Measurements from ENCODE around the gene DAAM2. TPM values are rescaled to one million over a fixed set of nuclear protein-coding genes. Genes with fewer than 3 reads are reported as not detected.

Gene DAAM2
- total and polyA plus RNA-seq, 2 of the 8 experiments (the other 6 are each of a cell fraction or from before 2014, with no cell fraction given): 1.5 to 2.9 TPM

- H3K4me3 ChIP-seq (ENCODE audit: extremely low read depth in 1 of 4, insufficient read depth in 2 of 4, low read depth in 3 of 4, low read length in 4 of 4): no peak overlapping the region
- no peak for TF ChIP-seq CHD2 (IDR thresholded peaks at IDR 0.05; ENCODE audit: low read length)
- H3K9me3 ChIP-seq (ENCODE audit: insufficient read depth in 2 of 2, low read depth in 1 of 2, low read length in 1 of 2): no peaks in the 10 kb centered on the region
- H3K36me3 ChIP-seq (ENCODE audit: control insufficient read depth in 2 of 4, insufficient read depth in 4 of 4, low read length in 3 of 4): no peaks in the 10 kb centered on the region
- H2AFZ ChIP-seq (ENCODE audit: low read length): no peak overlapping the region
- no peak overlapping the region for H4K91ac ChIP-seq (replicated peaks; ENCODE audit: insufficient read length, low read length)
- H3K4ac ChIP-seq (replicated peaks; ENCODE audit: insufficient read length, low read depth, low read length): no peak overlapping the region
- no peak overlapping the region for H3K9ac ChIP-seq (replicated peaks in 1 of 4; ENCODE audit: extremely low read depth in 1 of 4, low read depth in 3 of 4, low read length in 3 of 4)
- no peak overlapping the region for H4K8ac ChIP-seq (ENCODE audit: extremely low read depth, insufficient read depth, low read length)
- no peaks in the 10 kb centered on the region for H4K20me1 ChIP-seq (replicated peaks in 1 of 2; ENCODE audit: control insufficient read depth in 1 of 2, insufficient read depth in 2 of 2, low read length in 2 of 2)
- no peak overlapping the region for H3K23ac ChIP-seq (ENCODE audit: insufficient read length)
- WGBS, 2 experiments (ENCODE audit: extremely low coverage in 1 of 2, insufficient coverage in 1 of 2, insufficient read length in 1 of 2, insufficient replicate concordance in 2 of 2, low coverage in 1 of 2, low lambda C conversion rate in 2 of 2, missing lambda C conversion rate in 1 of 2): 90% methylated on average over 4 of the region's 4 CpGs; no CpG with 5 or more reads in 1 of the 2 experiments
- H2BK12ac ChIP-seq (ENCODE audit: low read depth, low read length): no peak overlapping the region
- no peak overlapping the region for H3K56ac ChIP-seq (replicated peaks; ENCODE audit: insufficient read length, low read depth, low read length)
- CTCF ChIA-PET (ENCODE audit: partially characterized antibody): interaction anchor here (0.6 to 8.9 kb wide), 5 partner anchors 11 to 548 kb away, joined by 3 to 80 read pairs (median 3); no protein-coding TSS in a partner anchor
- FAIRE-seq: no peak
- DNase-seq (ENCODE audit: low read depth in 1 of 2, low spot score in 2 of 2): no peak
- no peaks in the 10 kb centered on the region for H3K27me3 ChIP-seq (replicated peaks in 1 of 4; ENCODE audit: control insufficient read depth in 3 of 4, extremely low read depth in 1 of 4, insufficient read depth in 3 of 4, low read length in 3 of 4)
- no peak overlapping the region for H3K4me2 ChIP-seq (ENCODE audit: insufficient read depth in 1 of 2, low read depth in 2 of 2, low read length in 2 of 2)
- no peaks in the 10 kb centered on the region for H3K79me2 ChIP-seq (ENCODE audit: control insufficient read depth in 1 of 2, insufficient read depth in 2 of 2, low read length in 2 of 2)
- H3K27ac ChIP-seq (ENCODE audit: low read depth, low read length): no peak overlapping the region
- no peak overlapping the region for H2BK15ac ChIP-seq (ENCODE audit: low read length)
- H2AK5ac ChIP-seq (ENCODE audit: low read depth, low read length): no peak overlapping the region
- H4K5ac ChIP-seq (ENCODE audit: insufficient read length, low read depth, low read length): no peak overlapping the region
- H3K79me1 ChIP-seq (ENCODE audit: low read depth, low read length): no peaks in the 10 kb centered on the region
- H3K18ac ChIP-seq (ENCODE audit: extremely low read depth, low read length): no peak overlapping the region
- H3K4me1 ChIP-seq (replicated peaks in 1 of 4; ENCODE audit: control insufficient read depth in 3 of 4, insufficient read depth in 4 of 4, low read length in 3 of 4): no peaks in the 10 kb centered on the region; a peak in 1 of 7 replicates
- H2BK20ac ChIP-seq (ENCODE audit: low read length): no peak overlapping the region
- no peaks in the 10 kb centered on the region for H3K23me2 ChIP-seq (ENCODE audit: low read depth, low read length)
- POLR2A ChIA-PET (ENCODE audit: partially characterized antibody): no interaction called here
- H2BK120ac ChIP-seq (replicated peaks; ENCODE audit: low read depth, low read length): no peak overlapping the region
- H2BK5ac ChIP-seq (ENCODE audit: low read depth, low read length): no peak overlapping the region
- H3K14ac ChIP-seq (ENCODE audit: insufficient read length): no peak overlapping the region
Measured at GRCh38 chr6:39851331-39851730, 59.2 kb downstream of the DAAM2 start.
